Spleen (tissue), 7 donors: ENCODE results near the gene GRK5.
A peak's percentile ranks its signal among the peaks of the same experiment; 100 is the strongest.

Experiments
- CTCF ChIP-seq, 11 experiments: fragments of 200-600 bp in 7 of 11; fragments of 450-650 bp in 4 of 11; sonication (generic) in 4 of 11; IDR thresholded peaks in 8 of 11; conservative IDR thresholded peaks in 3 of 11; 1 replicate in 7 of 11; 2 replicates in 4 of 11; pipeline versions ENCODE4 v1.4.0 to v1.8.0; 2016 to 2021; ENCODE audit warnings: antibody characterized with exemption in 11 of 11, inconsistent platforms in 4 of 11, mild to moderate bottlenecking in 1 of 11
- POLR2A ChIP-seq, 3 donors: fragments of 450-650 bp; IDR thresholded peaks; one replicate each; pipeline ENCODE4 v1.5.1; 2017; ENCODE audit warnings: antibody characterized with exemption in 3 of 3, mild to moderate bottlenecking in 1 of 3
- donor health status: DM: no; HTN: no; CAD: no; lungs with moderate emphysema.
- donor health status: DM: no; HTN: no; CAD: no.
- donor health status: DM: no; HTN: no; CAD: no.

GRCh38 chr10:119199231-119199992 lies 8.0 kb upstream of the GRK5 start:
- TF ChIP-seq CTCF (IDR thresholded peaks at IDR 0.05 in 8 of 11, conservative IDR thresholded peaks at IDR 0.05 in 3 of 11) (peak; percentile 17 to 85 (median 73)), POLR2A (IDR thresholded peaks at IDR 0.05) (no peak)
